A549 (cell line): ENCODE results near the gene SMARCB1. TPM values are rescaled to one million over a fixed set of nuclear protein-coding genes. Genes with fewer than 3 reads are reported as not detected.

Experiments
- ATAC-seq, 2 experiments: fragments of 200-7000 bp in 1 of 2; fragments of >200 bp in 1 of 2; cut with Nextera tagmentation in 1 of 2; cut with Tn5 transposase in 1 of 2; 3 replicates each; pipeline versions ENCODE4 v1.8.0 to v1.9.1; 2018 to 2020; ENCODE audit warnings: mild to moderate bottlenecking in 1 of 2, moderate library complexity in 1 of 2
- CTCF ChIA-PET: fragments of 300-600 bp; sonication (Branson Sonifier 250); formaldehyde crosslinking; extraction: SDS; loops from one replicate; lab custom pipeline; 2021; ENCODE audit warnings: antibody characterized with exemption, inconsistent platforms; lab: Yijun Ruan, JAX
- POLR2A ChIA-PET: fragments of 350-600 bp; formaldehyde crosslinking; extraction: SDS; loops from one replicate; lab custom pipeline; 2021; ENCODE audit warnings: antibody characterized with exemption, inconsistent platforms; lab: Yijun Ruan, JAX
- DNase-seq, 2 experiments: peaks; one replicate each; pipeline versions ENCODE4 v3.0.0 to v3.0.0-alpha.2; 2011 to 2016; ENCODE audit warnings: low read depth in 1 of 2, low spot score in 1 of 2
- FAIRE-seq: peaks from 2 replicates; lab custom pipeline; 2011; peaks lifted over from hg19 to GRCh38; lab: Jason Lieb, UNC
- H3K27ac ChIP-seq, 2 experiments: fragments of >200 bp; sonication (Bioruptor Twin); formaldehyde crosslinking; 3 replicates each; pipeline ENCODE4 v1.5.1; 2016 to 2017
- H3K4me1 ChIP-seq: fragments of >200 bp; sonication (Bioruptor Twin); formaldehyde crosslinking; 3 replicates; pipeline ENCODE4 v1.6.1; 2016
- H3K4me2 ChIP-seq: fragments of >200 bp; sonication (Bioruptor Twin); formaldehyde crosslinking; 3 replicates; pipeline ENCODE4 v1.6.1; 2016
- H3K4me3 ChIP-seq: fragments of >200 bp; sonication (Bioruptor Twin); formaldehyde crosslinking; 3 replicates; pipeline ENCODE4 v1.5.1; 2016
- H3K9me3 ChIP-seq: fragments of >200 bp; sonication (Bioruptor Twin); formaldehyde crosslinking; 3 replicates; pipeline ENCODE4 v1.6.1; 2016
- BHLHE40 ChIP-seq: IDR thresholded peaks from 2 replicates; pipeline ENCODE4 v1.6.1; 2012; ENCODE audit warnings: low read depth, low read length, inconsistent platforms
- CBX2 ChIP-seq: fragments of 200-600 bp; sonication (generic); IDR thresholded peaks from 2 replicates; pipeline ENCODE4 v1.6.1; 2016; ENCODE audit warnings: low read depth, mild to moderate bottlenecking, borderline replicate concordance
- CBX8 ChIP-seq: fragments of 200-600 bp; sonication (generic); IDR thresholded peaks from 2 replicates; pipeline ENCODE4 v1.6.1; 2016
- CTCF ChIP-seq: fragments of >200 bp; sonication (Bioruptor Twin); formaldehyde crosslinking; IDR thresholded peaks from 3 replicates; pipeline ENCODE4 v1.5.1; 2016
- EHF ChIP-seq: fragments of 250-450 bp; sonication (Bioruptor Pico); IDR thresholded peaks from 2 replicates; pipeline ENCODE4 v1.5.0; 2020; ENCODE audit warnings: mild to moderate bottlenecking
- EHMT2 ChIP-seq: fragments of 200-600 bp; sonication (generic); IDR thresholded peaks from 2 replicates; pipeline ENCODE4 v1.6.1; 2016; ENCODE audit warnings: antibody characterized with exemption, low read depth, mild to moderate bottlenecking, moderate library complexity
- FOXS1 ChIP-seq: fragments of 250-450 bp; sonication (Bioruptor Pico); IDR thresholded peaks from 2 replicates; pipeline ENCODE4 v1.5.0; 2020; ENCODE audit warnings: mild to moderate bottlenecking, moderate library complexity
- HEYL ChIP-seq: fragments of 250-450 bp; sonication (Bioruptor Pico); IDR thresholded peaks from 2 replicates; pipeline ENCODE4 v1.8.0; 2021; ENCODE audit warnings: mild to moderate bottlenecking, moderate library complexity
- HOXA7 ChIP-seq: fragments of 250-450 bp; sonication (Bioruptor Pico); IDR thresholded peaks from 2 replicates; pipeline ENCODE4 v1.5.0; 2020; ENCODE audit warnings: mild to moderate bottlenecking, moderate library complexity
- JUN ChIP-seq, 2 experiments: fragments of >200 bp; sonication (Bioruptor Twin); formaldehyde crosslinking; IDR thresholded peaks; 2 replicates in 1 of 2; 3 replicates in 1 of 2; pipeline ENCODE4 v1.6.1; 2016 to 2017
- JUNB ChIP-seq: fragments of >200 bp; sonication (Bioruptor Twin); formaldehyde crosslinking; IDR thresholded peaks from 2 replicates; pipeline ENCODE4 v1.6.1; 2016
- NFE2L2 ChIP-seq: fragments of 150-350 bp; conservative IDR thresholded peaks from 2 replicates; pipeline ENCODE4 v1.6.1; 2014; ENCODE audit warnings: low read length
- NPAS2 ChIP-seq: fragments of 250-450 bp; sonication (Bioruptor Pico); IDR thresholded peaks from 2 replicates; pipeline ENCODE4 v1.8.0; 2022; ENCODE audit warnings: mild to moderate bottlenecking, moderate library complexity, borderline replicate concordance
- PHF8 ChIP-seq: fragments of 200-600 bp; sonication (generic); IDR thresholded peaks from 2 replicates; pipeline ENCODE4 v1.6.1; 2016; ENCODE audit warnings: low read depth, mild to moderate bottlenecking, antibody characterized with exemption, moderate library complexity, borderline replicate concordance
- POLR2AphosphoS2 ChIP-seq: conservative IDR thresholded peaks from 2 replicates; pipeline ENCODE4 v1.6.1; 2012; ENCODE audit warnings: low read length, improper control_type of control experiment, inconsistent platforms
- RCOR1 ChIP-seq: fragments of 150-350 bp; IDR thresholded peaks from 2 replicates; pipeline ENCODE4 v1.6.1; 2014; ENCODE audit warnings: antibody characterized with exemption, low read length, low read depth
- RNF2 ChIP-seq: fragments of 200-600 bp; sonication (generic); IDR thresholded peaks from 2 replicates; pipeline ENCODE4 v1.6.1; 2016; ENCODE audit warnings: low read depth, mild to moderate bottlenecking, antibody characterized with exemption, moderate library complexity, borderline replicate concordance
- SMC3 ChIP-seq: fragments of >200 bp; sonication (Bioruptor Twin); formaldehyde crosslinking; IDR thresholded peaks from 3 replicates; pipeline ENCODE4 v1.6.1; 2018; ENCODE audit warnings: inconsistent platforms
- ZNF302 ChIP-seq: fragments of 250-450 bp; sonication (Bioruptor Pico); IDR thresholded peaks from 2 replicates; pipeline ENCODE4 v1.9.0; 2021; ENCODE audit warnings: inconsistent platforms, mild to moderate bottlenecking, moderate library complexity
- WGBS: methylation state at CpG from one replicate; pipeline ENCODE4 v1.1.6; 2017; ENCODE audit errors: missing lambda C conversion rate; 5-methylcytosine and 5-hydroxymethylcytosine counted together
- polyA plus RNA-seq, 4 experiments: library from polyadenylated mRNA; depleted of rRNA in 3 of 4; stranded (reverse); fragments of >200 nt; fragmentation: RNase III in 1 of 4; extraction: RNeasy Plus Mini Kit Qiagen cat#74134 plus additional on column Dnase treatment in 1 of 4; gene quantifications; 2 replicates in 3 of 4; 3 replicates in 1 of 4; pipeline ENCODE4 v1.2.3, GENCODE V29; 2011 to 2017
- TF ChIP-seq, protein P1 (sequence below): fragments of 250-450 bp; sonication (Bioruptor Pico); IDR thresholded peaks from 2 replicates; pipeline ENCODE4 v1.5.0; 2021; ENCODE audit warnings: mild to moderate bottlenecking, moderate library complexity, borderline replicate concordance

SMARCB1 gene
- polyA plus RNA-seq, 2 of the 4 experiments (the other 2 are of a cell fraction) = 65.6 to 133 TPM

GRCh38 chr22:23816156-23816976 is 29.6 kb downstream of the SMARCB1 start (continued):
- TF ChIP-seq, protein P1, sequence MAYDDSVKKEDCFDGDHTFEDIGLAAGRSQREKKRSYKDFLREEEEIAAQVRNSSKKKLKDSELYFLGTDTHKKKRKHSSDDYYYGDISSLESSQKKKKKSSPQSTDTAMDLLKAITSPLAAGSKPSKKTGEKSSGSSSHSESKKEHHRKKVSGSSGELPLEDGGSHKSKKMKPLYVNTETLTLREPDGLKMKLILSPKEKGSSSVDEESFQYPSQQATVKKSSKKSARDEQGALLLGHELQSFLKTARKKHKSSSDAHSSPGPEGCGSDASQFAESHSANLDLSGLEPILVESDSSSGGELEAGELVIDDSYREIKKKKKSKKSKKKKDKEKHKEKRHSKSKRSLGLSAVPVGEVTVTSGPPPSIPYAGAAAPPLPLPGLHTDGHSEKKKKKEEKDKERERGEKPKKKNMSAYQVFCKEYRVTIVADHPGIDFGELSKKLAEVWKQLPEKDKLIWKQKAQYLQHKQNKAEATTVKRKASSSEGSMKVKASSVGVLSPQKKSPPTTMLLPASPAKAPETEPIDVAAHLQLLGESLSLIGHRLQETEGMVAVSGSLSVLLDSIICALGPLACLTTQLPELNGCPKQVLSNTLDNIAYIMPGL = no peak
- no peak for TF ChIP-seq HOXA7
- no peak for TF ChIP-seq JUN (IDR thresholded peaks at IDR 0.05)
- no peak for TF ChIP-seq EHMT2
- no peak for TF ChIP-seq CBX8
- no peak for TF ChIP-seq PHF8
- no peak for TF ChIP-seq ZNF302 (CRISPR knock-in tag)
- TF ChIP-seq, all 56 proteins: peak for 0

DNA sequence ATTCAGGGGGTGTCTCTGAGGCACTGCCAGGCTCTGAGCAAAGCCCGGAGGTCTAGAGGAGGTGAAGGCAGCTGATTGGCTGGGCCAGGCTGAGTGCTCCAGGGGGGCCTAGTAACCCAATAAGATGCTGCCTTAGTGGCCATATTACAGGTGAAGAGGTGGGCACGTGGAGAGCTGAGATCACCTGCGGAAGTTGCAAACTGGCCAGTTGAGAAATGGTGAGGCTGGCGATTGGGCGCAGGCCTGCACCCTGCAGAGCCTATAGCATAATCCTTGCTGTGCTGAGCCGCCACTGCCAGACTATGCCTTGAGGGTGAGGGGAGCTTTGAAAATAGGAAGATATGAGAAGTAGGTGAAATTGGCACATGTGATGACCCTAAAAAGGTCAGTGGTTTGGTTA is 30.4 kb downstream of the SMARCB1 start:
- Histone ChIP-seq H3K27ac (no peak overlapping the region), H3K4me1 (no peaks in the 10 kb centered on the region), H3K4me3 (no peak overlapping the region), H3K9me3 (no peaks in the 10 kb centered on the region), H3K4me2 (no peak overlapping the region)
- ChIA-PET CTCF (no interaction called here), POLR2A (no interaction called here)
- DNase-seq = no peak
- TF ChIP-seq PHF8 (no peak), FOXS1 (CRISPR knock-in tag) (no peak), EHMT2 (no peak), BHLHE40 (no peak), HEYL (CRISPR knock-in tag) (no peak), JUNB (no peak), NFE2L2 (no peak), EHF (CRISPR knock-in tag) (no peak), SMC3 (no peak), NPAS2 (no peak)
- FAIRE-seq = no peak
- 94% methylated on average over 6 of the region's 6 CpGs for WGBS
- ATAC-seq = no peak

GRCh38 chr22:23818541-23818940 is 31.8 kb downstream of the SMARCB1 start:
- H3K27ac ChIP-seq = no peak overlapping the region
- no peak for ATAC-seq
- no peak overlapping the region for H3K4me3 ChIP-seq
- 93% methylated on average over 2 of the region's 2 CpGs for WGBS
- no peaks in the 10 kb centered on the region for H3K9me3 ChIP-seq
- no peak overlapping the region for H3K4me2 ChIP-seq
- CTCF ChIA-PET = no interaction called here
- FAIRE-seq = no peak
- POLR2A ChIA-PET = no interaction called here
- H3K4me1 ChIP-seq = no peaks in the 10 kb centered on the region
- DNase-seq = no peak
- TF ChIP-seq CTCF = no peak
- TF ChIP-seq PHF8 = no peak

- CTCF ChIA-PET = interaction anchor here (0.9 to 1.2 kb wide), 2 partner anchors 29 to 47 kb away, joined by 3 to 4 read pairs; no protein-coding TSS in a partner anchor
- H3K4me3 ChIP-seq = no peak overlapping the region
- FAIRE-seq = no peak
- DNase-seq = no peak
- no peak for ATAC-seq
- TF ChIP-seq POLR2AphosphoS2 (no peak), CBX8 (no peak), NFE2L2 (no peak), PHF8 (no peak), CBX2 (no peak), RNF2 (no peak), RCOR1 (no peak)
- no peak overlapping the region for H3K4me2 ChIP-seq
- no peaks in the 10 kb centered on the region for H3K4me1 ChIP-seq
- WGBS = 76% methylated on average over 4 of the region's 4 CpGs
- H3K9me3 ChIP-seq = no peaks in the 10 kb centered on the region
- POLR2A ChIA-PET = interaction anchor here (0.6 kb wide), 1 partner anchor 27 kb away, joined by 4 read pairs; no protein-coding TSS in a partner anchor
- H3K27ac ChIP-seq = no peak overlapping the region
These were observed 34.0 kb downstream of the SMARCB1 start for GRCh38 chr22:23820748-23821211.
